T-helper 9 cell (primary cell): Measurements from ENCODE around the gene PRSS38.

ENCODE experiments used
- DNase-seq: peaks from one replicate; pipeline ENCODE4 v3.0.0-alpha.2; 2020

Gene PRSS38

GRCh38 chr1:227886993-227887696, 71.7 kb downstream of the PRSS38 start:
- no peak for DNase-seq

GRCh38 chr1:227887697-227888403, 72.4 kb downstream of the PRSS38 start:
- DNase-seq, result no peak

GRCh38 chr1:227888404-227889046, 73.0 kb downstream of the PRSS38 start:
- no peak for DNase-seq

GRCh38 chr1:227889047-227889862, 73.8 kb downstream of the PRSS38 start:
- DNase-seq, result no peak

GRCh38 chr1:227889863-227890405, 74.5 kb downstream of the PRSS38 start:
- DNase-seq, result no peak

- DNase-seq, result no peak
Observed at GRCh38 chr1:227890451-227891222, 75.2 kb downstream of the PRSS38 start.

GRCh38 chr1:227891223-227891954, 75.9 kb downstream of the PRSS38 start:
- DNase-seq, result no peak

GRCh38 chr1:227891955-227892488, 76.5 kb downstream of the PRSS38 start:
- DNase-seq, result no peak

GRCh38 chr1:227892489-227893299, 77.2 kb downstream of the PRSS38 start:
- DNase-seq, result no peak

- DNase-seq, result no peak
Observed at GRCh38 chr1:227893300-227893948, 77.9 kb downstream of the PRSS38 start.

GRCh38 chr1:227893949-227894721, 78.7 kb downstream of the PRSS38 start:
- DNase-seq, result no peak

GRCh38 chr1:227894831-227895451, 79.5 kb downstream of the PRSS38 start:
- no peak for DNase-seq
